Neural cell (in vitro differentiated cells): ENCODE data around the gene CWC27.

Source experiments
- EZH2 ChIP-seq: fragments of 200-600, 300-800 bp; shearing (Covaris generic), sonication (generic); IDR thresholded peaks from 2 replicates; pipeline ENCODE4 v1.6.1; 2014; ENCODE audit warnings: antibody characterized with exemption, low read length, borderline replicate concordance, mild to moderate bottlenecking; ENCODE audit not compliant: insufficient read depth, poor library complexity, severe bottlenecking
- TF ChIP-seq, protein P1 (sequence below): fragments of 450-650 bp; IDR thresholded peaks from 2 replicates; pipeline ENCODE4 v1.5.1; 2014; ENCODE audit warnings: antibody characterized with exemption, mild to moderate bottlenecking, moderate library complexity; ENCODE audit not compliant: poor library complexity, severe bottlenecking

DNA sequence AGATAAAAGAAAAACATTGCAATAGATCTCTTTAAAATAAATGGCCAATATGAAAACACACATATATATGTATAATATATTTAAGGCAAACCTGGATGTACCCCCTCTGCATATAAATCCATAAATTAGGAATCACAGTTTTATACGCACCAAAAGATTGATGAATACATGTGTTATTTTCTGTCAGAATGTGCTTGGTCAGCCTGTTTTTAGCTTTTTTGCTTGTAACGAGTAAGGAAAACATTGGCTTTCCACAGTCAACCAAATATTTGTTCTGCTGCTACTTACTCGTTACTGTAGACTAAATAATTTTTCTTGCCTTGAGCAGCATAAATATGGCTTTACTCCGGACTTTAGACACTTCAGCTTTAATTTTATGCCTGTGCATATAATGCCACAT is 173.7 kb downstream of the CWC27 start:
- TF ChIP-seq EZH2, result no peak
- TF ChIP-seq, protein P1, sequence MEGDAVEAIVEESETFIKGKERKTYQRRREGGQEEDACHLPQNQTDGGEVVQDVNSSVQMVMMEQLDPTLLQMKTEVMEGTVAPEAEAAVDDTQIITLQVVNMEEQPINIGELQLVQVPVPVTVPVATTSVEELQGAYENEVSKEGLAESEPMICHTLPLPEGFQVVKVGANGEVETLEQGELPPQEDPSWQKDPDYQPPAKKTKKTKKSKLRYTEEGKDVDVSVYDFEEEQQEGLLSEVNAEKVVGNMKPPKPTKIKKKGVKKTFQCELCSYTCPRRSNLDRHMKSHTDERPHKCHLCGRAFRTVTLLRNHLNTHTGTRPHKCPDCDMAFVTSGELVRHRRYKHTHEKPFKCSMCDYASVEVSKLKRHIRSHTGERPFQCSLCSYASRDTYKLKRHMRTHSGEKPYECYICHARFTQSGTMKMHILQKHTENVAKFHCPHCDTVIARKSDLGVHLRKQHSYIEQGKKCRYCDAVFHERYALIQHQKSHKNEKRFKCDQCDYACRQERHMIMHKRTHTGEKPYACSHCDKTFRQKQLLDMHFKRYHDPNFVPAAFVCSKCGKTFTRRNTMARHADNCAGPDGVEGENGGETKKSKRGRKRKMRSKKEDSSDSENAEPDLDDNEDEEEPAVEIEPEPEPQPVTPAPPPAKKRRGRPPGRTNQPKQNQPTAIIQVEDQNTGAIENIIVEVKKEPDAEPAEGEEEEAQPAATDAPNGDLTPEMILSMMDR, result no peak
